ACHN (cell line): ENCODE results near the gene PRKAG3.

Source experiments
- DNase-seq: peaks from one replicate; pipeline ENCODE4 v3.0.0-alpha.2; 2015
- in situ Hi-C: cut with HindIII; loops from 2 replicates; pipeline ENCODE4 v1.10.0; 2017; ENCODE audit warnings: low sequenced_read_pairs, low pct_ligation_motif_present, low pct_unique_long_range_greater_than_20kb

Gene PRKAG3

DNA sequence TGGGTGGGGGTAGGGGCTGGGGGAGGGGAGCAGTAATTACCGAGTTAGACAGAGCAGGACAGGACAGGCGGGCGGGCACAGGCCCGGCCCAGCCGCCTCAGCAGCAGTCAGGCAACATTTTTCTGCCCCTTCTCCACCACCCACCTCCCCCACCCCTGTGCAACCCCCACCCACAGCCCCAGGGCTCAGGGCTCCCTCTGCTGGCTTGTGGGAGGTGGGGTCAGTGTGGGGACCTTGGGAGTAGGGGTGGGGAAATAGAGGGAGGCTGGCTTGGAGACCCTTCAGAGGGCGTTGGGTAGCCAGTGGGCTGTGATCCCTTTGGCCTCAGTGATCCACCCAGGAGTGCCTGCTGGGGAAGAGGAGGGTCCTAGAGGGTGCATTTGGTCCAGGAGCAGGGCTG, 34.4 kb upstream of the PRKAG3 start:
- DNase-seq, result no peak
- in situ Hi-C loops, result no loop called here

- in situ Hi-C loops, result no loop called here
Observed at GRCh38 chr2:218865396-218865795, 33.8 kb upstream of the PRKAG3 start.

DNA sequence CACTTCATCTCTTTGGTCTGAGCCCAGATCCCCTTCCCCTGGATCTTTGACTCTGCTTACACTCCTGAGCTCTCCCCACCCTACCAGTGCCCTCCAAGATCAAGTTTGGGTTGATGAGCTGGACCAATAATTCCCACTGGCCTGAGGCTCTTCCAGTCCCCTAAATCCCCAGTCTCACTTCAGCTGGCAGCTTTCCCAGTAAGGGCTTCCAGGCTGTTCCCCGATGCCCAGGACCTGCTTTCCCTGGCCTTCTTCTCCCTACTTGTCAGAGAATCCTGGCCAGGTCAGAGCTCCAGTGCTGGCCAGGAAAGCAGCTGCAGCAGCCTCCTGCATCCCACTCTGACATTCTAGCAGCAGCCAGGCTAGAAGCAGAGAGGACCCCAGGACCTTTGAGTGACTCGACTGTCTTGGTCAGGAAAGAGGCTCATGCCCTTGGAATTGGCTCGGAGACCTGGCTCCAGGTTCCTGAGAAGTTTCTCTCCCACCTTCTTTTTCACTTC, 31.5 kb upstream of the PRKAG3 start:
- DNase-seq, result no peak
- in situ Hi-C loops, result no loop called here

More at GRCh38 chr2:218865396-218865795, 33.8 kb upstream of the PRKAG3 start:
- no peak for DNase-seq

- in situ Hi-C loops, result no loop called here
- DNase-seq, result no peak
Observed at GRCh38 chr2:218861645-218862318, 30.2 kb upstream of the PRKAG3 start.

GRCh38 chr2:218860950-218861381, 29.4 kb upstream of the PRKAG3 start:
- in situ Hi-C loops, result no loop called here
- peak; percentile 95 for DNase-seq

DNA sequence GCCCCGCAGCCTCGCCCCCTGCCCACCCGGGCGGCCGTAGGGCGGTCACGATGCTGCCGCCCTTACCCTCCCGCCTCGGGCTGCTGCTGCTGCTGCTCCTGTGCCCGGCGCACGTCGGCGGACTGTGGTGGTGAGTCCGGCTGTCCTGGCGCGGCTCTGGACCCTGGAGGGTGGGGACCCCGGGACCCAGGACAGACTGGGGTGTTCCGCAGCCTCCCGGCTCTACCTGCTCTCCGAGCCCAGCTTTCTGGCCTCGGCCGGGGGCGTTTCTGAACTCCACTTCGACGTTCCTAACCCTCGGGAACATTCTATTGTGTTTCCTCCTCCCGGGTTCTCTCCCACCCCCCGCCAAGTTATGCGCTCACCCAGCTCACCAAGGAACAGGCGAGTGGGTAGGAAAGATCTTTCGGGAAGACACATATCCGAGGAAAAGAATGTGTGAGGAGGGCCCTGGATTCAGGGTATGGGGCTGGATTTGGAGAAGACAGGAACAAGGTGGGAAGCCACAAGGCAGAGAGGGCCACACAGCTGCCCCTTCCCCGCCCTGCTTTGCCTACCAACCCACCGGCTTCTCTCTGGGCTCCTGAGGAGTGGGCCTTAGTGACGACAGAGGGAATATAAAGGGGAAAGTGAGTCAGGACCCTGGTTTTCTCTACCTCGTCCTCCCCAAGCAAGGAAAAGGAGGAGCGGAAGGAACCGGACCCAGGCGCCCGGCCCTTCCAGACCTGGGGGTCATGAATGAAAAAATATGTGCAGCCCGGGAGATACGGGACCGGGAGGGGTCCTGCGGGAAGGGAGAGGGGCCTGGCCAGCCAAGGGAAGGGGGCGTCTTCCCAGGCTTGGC, 28.6 kb upstream of the PRKAG3 start:
- in situ Hi-C loops, result no loop called here

GRCh38 chr2:218859556-218859987, 28.0 kb upstream of the PRKAG3 start, which contains the start of gene WNT6:
Gene WNT6 (plus strand): TSS chr2:218859805. CDS start chr2:218860038, 233 bp downstream.
- in situ Hi-C loops, result no loop called here
- no peak for DNase-seq

More for the DNA sequence above, 28.6 kb upstream of the PRKAG3 start:
- DNase-seq, result no peak

GRCh38 chr2:218858671-218859555, 27.3 kb upstream of the PRKAG3 start:
- DNase-seq, result no peak
- in situ Hi-C loops, result no loop called here

DNA sequence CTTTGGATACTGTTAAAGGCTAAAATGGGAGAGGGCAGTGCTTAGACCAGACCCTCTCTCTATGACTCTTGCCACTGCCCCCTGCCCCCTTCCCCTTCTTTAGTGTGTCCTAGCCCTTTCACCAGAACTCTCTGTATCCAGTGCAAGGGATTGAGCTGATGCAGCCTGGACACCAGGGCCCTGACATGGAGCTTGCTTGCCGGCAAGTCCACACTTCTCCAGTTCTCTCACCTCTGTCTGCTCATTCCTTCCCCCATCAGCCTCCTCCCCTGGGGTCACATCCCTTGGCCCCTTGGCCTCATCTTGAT, 26.5 kb upstream of the PRKAG3 start:
- DNase-seq, result no peak
- in situ Hi-C loops, result no loop called here

- in situ Hi-C loops, result no loop called here
- DNase-seq, result no peak
Observed at GRCh38 chr2:218857371-218858137, 26.0 kb upstream of the PRKAG3 start.

DNA sequence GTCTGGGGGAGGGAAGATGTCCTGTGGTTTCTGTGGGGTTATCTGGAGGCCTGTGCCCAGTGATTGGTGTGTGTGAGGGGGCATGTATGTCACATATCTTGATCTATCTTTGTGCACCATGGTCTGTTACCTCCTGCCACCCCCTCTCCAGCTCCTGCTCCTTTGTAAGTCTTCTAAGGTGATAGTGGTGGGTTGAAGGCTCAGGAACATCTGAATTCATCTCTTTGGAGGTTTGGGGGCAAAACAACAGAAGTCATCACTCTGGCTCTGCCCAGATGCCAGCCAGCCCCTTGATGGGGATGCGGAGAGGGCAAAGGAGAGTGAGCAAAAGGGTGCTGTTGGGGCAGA, 25.3 kb upstream of the PRKAG3 start:
- no peak for DNase-seq
- in situ Hi-C loops, result no loop called here

DNA sequence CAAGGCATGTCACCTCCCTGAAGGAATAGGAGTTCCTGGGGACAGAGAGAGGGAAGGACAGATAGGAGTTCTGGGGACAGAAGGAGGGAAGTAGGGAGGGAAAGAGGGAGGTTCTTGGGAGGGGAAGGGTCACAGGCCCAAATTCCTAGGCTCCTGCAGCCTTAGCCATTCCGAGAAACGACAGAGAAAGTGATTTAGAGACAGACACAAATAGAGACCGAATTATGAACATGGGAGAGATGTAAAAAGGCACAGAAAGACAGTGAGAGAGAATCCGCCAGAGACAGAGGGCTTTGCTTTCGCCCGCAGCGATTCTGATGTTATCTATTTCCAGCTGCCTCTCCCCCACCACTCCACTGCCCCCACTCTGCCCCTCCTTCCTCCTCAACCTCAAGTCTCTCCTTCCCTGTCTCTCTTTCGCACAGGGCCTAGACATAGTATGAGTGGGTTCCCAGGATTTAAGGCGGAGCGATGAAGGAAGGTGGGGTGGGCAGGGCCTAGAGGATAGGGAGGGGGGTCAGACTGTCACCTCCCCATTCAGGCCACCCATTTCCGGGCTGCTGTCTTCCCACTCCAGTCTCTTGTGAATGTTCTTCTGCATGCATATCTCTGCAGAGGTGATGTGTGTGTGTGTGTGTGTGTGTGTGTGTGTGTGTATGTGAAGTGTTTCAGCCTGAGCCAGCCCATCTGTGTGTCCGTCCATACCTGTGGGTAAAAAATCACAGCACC, 24.7 kb upstream of the PRKAG3 start:
- DNase-seq, result no peak
- in situ Hi-C loops, result no loop called here

DNA sequence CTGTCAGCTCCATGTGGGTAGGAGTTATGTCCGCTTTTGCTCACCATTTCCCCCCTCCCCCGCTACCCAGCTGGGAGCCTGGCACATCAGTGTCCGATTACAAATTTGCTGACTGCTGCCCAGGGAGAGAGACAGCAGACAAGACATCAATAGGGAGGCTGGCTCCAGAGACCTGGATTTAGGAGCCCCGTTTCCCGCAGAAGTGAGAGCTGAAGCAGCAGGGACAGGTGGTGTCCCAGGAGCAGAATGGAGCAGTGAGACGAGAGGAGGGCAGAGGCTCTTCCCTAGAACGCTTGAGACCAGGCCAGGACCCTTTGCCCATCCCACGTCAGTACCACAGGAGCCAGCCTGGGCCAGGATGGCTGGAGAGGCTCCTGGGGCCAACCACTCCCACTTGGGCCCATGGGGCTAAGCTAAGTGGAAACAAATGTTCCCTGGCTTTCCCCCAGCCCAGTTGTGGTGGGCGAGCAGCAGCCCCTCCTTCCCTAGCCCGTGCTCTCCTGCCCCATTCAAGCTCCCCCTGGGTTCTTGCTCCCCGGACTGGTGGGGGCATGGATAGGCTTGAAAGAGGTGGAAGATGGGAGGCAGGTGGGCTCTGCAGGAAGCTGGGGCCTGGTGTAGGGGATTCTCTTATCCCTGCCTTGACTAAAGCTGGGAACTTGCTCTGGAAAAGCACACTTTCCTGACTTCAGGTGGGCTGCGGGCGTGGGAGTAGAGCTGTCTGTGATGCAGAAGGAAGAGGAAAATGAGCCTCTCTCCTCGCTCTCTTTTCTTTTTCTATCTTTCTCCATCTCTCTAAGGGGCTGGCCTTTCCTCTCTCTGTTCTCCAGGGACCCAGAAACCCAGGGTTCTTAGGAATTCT, 23.9 kb upstream of the PRKAG3 start:
- in situ Hi-C loops, result no loop called here
- no peak for DNase-seq

GRCh38 chr2:218854860-218855259, 23.3 kb upstream of the PRKAG3 start:
- in situ Hi-C loops, result no loop called here
- no peak for DNase-seq

GRCh38 chr2:218853766-218854165, 22.2 kb upstream of the PRKAG3 start:
- DNase-seq, result peak; percentile 54
- in situ Hi-C loops, result no loop called here

DNA sequence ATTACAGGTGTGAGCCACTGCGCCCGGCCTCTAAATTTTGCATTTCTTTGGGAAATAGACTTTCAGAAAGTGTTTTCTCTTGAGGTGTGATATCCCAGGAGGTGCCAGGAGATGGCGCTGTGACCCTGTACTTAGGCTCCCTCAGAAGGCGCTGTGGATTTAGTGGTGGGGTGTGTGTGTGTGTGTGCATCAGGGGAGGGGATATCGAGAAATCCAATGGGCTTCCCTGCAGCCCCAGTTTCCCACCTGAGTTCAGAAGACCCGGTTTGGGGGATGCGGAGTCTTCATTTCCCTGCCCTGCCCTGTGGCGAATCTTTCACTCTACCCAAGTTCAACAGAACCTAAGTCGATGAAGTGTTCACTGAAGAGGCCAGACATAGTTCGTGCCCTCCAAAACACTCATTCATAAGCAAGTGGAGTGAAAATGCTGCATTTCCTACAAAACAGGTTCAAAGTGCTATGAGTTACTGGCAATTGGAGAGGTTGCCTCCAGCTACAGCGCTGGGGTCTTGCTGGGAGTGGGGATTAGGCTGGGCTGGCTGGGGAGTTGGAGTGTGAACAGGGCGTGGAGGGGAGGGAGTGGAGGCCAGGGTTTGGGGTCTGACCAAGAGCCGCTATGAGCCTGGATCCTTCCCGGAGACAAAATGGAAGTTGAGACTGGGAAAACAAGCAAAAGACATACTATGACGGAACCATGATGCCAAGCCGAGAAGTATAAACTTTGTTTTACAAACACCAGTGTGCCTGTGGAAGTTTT, 21.5 kb upstream of the PRKAG3 start:
- DNase-seq, result peak; percentile 60
- in situ Hi-C loops, result no loop called here
